ENCODE data around the gene TLL2. TPM values are rescaled to one million over a fixed set of nuclear protein-coding genes. Genes with fewer than 3 reads are reported as not detected.
A peak's percentile ranks its signal among the peaks of the same experiment; 100 is the strongest.

TLL2 gene
- total and polyA plus RNA-seq, 7 donors: 0.22 to 0.64 (median 0.32) TPM

DNA sequence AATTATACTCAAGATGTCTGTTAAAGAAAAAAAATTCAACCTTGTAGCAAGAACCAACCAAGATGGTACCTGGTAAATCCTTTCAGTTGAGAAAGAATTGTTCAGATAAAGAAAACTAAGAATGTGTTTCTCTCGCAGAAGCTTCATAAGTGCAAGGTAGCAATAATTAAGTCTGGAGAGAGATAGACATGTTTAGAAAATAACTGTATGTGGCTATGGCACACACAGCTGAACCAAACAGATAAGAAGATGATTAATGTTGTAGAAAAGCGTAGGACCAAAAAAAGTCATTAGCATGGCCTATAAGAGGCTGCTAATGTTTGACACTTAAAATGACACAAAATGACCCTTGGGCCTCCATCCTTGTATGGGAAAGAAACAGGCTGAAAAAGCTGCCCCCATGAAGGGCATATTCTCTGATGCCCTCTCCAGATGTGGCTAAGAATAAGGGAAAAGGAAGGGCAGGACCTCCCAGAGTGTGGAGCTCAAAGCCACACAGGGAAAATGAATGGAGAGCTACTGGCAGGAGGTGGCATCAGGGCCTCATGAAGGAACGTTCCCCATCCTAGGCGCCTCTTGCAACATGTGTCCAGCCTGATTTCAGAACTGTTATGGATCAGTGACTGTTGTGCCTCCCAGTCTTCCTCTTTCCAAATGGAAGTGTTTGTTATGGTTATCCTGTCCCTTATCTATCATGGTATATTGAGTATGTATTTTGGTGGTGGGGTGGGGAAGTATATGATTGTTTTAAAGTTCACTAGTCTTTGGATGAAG, 30.7 kb downstream of the TLL2 start:
- no peak for TF ChIP-seq CTCF (IDR thresholded peaks at IDR 0.05)
- DNase-seq (no peak), ATAC-seq (no peak)
- WGBS, 3 donors: 69 to 74% (median 72%) methylated on average over 4 of the region's 4 CpGs
- no peaks in the 10 kb centered on the region for H3K4me1 ChIP-seq
- no peaks in the 10 kb centered on the region for H3K9me3 ChIP-seq
- no peaks in the 10 kb centered on the region for H3K27me3 ChIP-seq (ENCODE audit: insufficient read depth in 3 of 3, low read length in 2 of 3)
- no peak overlapping the region for H3K27ac ChIP-seq
- intact Hi-C loops (cut with DNase I): no loop called here
- H3K36me3 ChIP-seq (ENCODE audit: insufficient read depth in 1 of 2, low read depth in 1 of 2): no peaks in the 10 kb centered on the region
- H3K4me3 ChIP-seq: no peak overlapping the region

DNA sequence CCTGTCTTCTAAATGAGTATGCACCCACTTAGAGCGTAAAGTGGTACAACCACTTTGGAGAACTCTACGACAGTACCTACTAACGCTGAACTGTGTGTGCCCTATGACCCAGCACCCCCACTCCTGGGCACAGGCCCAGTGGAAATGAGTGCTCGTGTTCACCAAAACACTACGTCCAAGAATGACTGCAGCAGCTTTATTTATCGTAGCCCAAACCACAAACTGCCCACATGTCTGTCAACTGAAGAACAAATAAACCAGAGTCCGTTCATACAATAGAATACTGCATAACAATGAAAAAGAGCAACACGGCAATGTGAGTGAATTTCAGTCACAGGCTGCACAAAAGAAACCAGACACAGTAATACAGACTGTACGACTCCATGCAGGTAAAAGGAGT, 35.4 kb downstream of the TLL2 start:
- no peak for ATAC-seq
- no peaks in the 10 kb centered on the region for H3K9me3 ChIP-seq
- WGBS, 3 donors: 80 to 82% (median 80%) methylated on average over 9 of the region's 9 CpGs
- no peak for TF ChIP-seq CTCF (IDR thresholded peaks at IDR 0.05)
- no peak overlapping the region for H3K4me3 ChIP-seq
- no peak for DNase-seq
- no peaks in the 10 kb centered on the region for H3K36me3 ChIP-seq (ENCODE audit: insufficient read depth in 1 of 2, low read depth in 1 of 2)
- no peaks in the 10 kb centered on the region for H3K4me1 ChIP-seq
- peaks cover 0 to 3% (median 0%) of the 10 kb centered on the region in 3 donors for H3K27me3 ChIP-seq (ENCODE audit: insufficient read depth in 3 of 3, low read length in 2 of 3)
- intact Hi-C loops (cut with DNase I): no loop called here
- H3K27ac ChIP-seq: no peak overlapping the region

GRCh38 chr10:96473866-96474265, 39.9 kb downstream of the TLL2 start:
- no peak for TF ChIP-seq CTCF (IDR thresholded peaks at IDR 0.05)
- no peaks in the 10 kb centered on the region for H3K9me3 ChIP-seq
- H3K4me3 ChIP-seq: no peak overlapping the region
- no peaks in the 10 kb centered on the region for H3K36me3 ChIP-seq (ENCODE audit: insufficient read depth in 1 of 2, low read depth in 1 of 2)
- H3K27ac ChIP-seq: no peak overlapping the region
- DNase-seq (no peak), ATAC-seq (no peak)
- intact Hi-C loops (cut with DNase I): no loop called here
- 82 to 83% (median 83%) methylated on average over 9 of the region's 9 CpGs for WGBS, 3 donors
- H3K27me3 ChIP-seq (ENCODE audit: insufficient read depth in 3 of 3, low read length in 2 of 3): peaks cover 0 to 3% (median 0%) of the 10 kb centered on the region in 3 donors
- no peaks in the 10 kb centered on the region for H3K4me1 ChIP-seq

- Histone ChIP-seq H3K4me3 (no peak overlapping the region), H3K27ac (no peak overlapping the region), H3K9me3 (no peaks in the 10 kb centered on the region), H3K4me1 (no peaks in the 10 kb centered on the region), H3K36me3 (ENCODE audit: insufficient read depth in 1 of 2, low read depth in 1 of 2) (no peaks in the 10 kb centered on the region), H3K27me3 (ENCODE audit: insufficient read depth in 3 of 3, low read length in 2 of 3) (peaks cover 0 to 3% (median 0%) of the 10 kb centered on the region in 3 donors)
- TF ChIP-seq CTCF (IDR thresholded peaks at IDR 0.05): peak; percentile 35
- no peak for DNase-seq
- intact Hi-C loops (cut with DNase I): no loop called here
- ATAC-seq: peak; percentile 57 to 83 (median 68)
- WGBS, 3 donors: 15 to 18% (median 15%) methylated on average over 4 of the region's 4 CpGs
Measured at GRCh38 chr10:96470116-96470743, 43.5 kb downstream of the TLL2 start.
